Stimulated activated CD4-positive, alpha-beta T cell treated with anti-CD3 and anti-CD28 coated beads, TNF-alpha, amount 100 ng/mL, for 24 hours (primary cell): Measurements from ENCODE around the gene WBP4.
"Not testable (repeated sequence)": the region's sequence is repeated elsewhere in the genome, so short reads cannot be mapped to it uniquely, and the experiment has no call there.

Experiments used
- DNase-seq, 3 experiments: peaks; one replicate each; pipeline ENCODE4 v3.0.0-alpha.2; 2020; ENCODE audit warnings: low read depth in 3 of 3

Gene WBP4

GRCh38 chr13:41061075-41061913, at the start of gene WBP4:
Gene WBP4 (plus strand): TSS chr13:41061509. CDS start chr13:41061674, 165 bp downstream.
- peak; percentile 83 to 87 (median 83) for DNase-seq

DNA sequence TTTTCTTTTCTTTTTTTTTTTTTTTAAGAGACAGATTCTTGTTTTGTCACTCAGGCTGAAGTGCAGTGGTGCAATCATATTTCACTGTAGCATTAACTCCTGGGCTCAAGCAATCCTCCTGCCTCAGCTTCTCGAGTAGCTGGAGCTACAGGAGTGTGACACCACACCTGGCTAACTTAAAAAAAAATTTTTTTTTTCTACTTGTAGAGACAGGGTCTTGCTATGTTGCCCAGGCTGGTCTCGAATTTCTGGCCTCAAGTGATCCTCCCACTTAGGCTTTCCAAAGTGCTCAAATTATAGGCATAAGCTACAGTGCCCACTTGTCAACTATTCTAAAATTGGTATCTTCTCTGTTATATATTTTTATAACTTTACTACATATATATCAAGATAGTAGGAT, 48.8 kb upstream of the WBP4 start:
- no peak for DNase-seq

- no peak for DNase-seq
Measured at GRCh38 chr13:41013835-41014234, 47.5 kb upstream of the WBP4 start.

DNA sequence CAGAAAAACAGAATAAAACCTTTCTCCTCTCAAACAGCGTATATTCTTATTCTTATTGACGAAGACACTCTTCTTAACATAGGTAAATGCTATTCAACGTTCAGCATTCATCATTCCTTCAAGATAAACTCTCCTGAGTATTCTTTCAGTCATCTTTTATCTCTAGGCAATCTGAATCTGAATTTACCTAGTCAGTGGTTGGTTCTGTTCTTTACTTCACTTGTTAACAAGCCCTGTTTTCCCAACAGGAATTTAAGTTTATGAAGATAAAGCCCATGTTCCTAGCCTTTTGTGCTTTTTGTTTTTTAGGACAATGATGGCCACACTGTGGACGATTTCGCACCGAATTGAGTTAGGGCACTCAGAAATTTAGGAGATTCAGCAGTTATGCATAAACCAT, 45.4 kb upstream of the WBP4 start:
- DNase-seq: no peak

GRCh38 chr13:41017159-41017558, 44.1 kb upstream of the WBP4 start:
- no peak for DNase-seq

- DNase-seq: no peak
Measured at GRCh38 chr13:41017817-41018601, 43.3 kb upstream of the WBP4 start.

DNA sequence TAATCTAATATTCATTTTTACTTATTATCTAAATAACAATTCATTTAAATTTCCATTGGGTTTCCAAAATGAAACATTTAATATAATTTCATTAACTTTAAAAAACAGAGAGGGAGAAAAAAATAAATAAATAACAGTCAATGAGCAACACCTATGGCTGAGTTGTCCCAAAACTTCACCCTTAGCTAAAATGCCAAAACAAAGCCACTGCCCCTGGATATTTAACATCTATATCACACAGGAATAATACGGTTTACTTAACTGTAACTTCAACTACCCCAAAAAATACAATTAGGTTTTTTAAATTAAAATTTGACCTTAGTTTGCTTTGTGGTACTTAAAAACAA, 42.7 kb upstream of the WBP4 start:
- DNase-seq: no peak

DNA sequence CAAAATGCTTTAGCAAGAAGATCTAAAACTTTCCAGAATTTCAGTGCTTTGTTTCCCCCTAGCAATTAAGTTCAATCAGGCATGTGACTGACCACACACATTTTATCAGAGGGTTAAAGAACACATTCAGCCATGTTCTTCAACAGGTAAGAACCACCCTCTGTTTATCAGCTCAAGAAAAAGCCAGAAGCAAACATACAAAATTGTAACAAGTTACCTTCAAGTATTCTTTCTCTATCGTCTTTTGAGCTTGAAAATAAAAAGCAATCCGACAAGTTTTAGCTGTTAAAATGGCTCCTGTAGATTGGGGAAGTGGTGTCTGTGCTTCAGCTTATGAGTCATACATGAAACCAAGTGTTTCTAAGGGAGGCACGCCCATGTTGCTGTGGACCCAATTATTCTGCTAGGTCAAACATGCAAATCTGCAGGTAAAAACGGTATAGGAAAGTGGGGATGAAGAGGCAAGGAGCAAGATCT, 42.3 kb upstream of the WBP4 start, which contains the start of gene ELF1:
ELF1 (minus strand) TSS at position 306 of the 477 bp plus-strand sequence. CDS start 37,262 bp downstream, outside the sequence.
- peak; percentile 34 to 42 (median 40) for DNase-seq

GRCh38 chr13:41019578-41020347, 41.5 kb upstream of the WBP4 start:
- no peak for DNase-seq

DNA sequence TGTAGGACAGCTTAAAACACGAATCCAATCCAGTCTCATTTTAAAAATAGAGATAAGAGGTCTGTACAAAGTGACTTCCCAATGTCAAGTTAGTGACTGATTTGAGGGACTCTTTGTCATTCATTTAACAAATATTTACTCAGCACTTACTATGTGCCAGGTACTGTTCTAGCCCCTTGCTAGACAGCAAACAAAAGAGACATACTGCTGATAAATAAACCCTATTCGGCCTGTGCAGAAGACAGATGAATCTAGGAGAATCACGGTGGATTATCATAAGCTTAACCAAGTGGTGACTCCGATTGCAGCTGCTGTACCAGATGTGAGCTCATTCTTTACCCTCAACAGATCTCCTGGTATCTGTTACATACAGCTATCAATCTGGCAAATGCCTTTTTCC, 35.8 kb upstream of the WBP4 start:
- no peak for DNase-seq

DNA sequence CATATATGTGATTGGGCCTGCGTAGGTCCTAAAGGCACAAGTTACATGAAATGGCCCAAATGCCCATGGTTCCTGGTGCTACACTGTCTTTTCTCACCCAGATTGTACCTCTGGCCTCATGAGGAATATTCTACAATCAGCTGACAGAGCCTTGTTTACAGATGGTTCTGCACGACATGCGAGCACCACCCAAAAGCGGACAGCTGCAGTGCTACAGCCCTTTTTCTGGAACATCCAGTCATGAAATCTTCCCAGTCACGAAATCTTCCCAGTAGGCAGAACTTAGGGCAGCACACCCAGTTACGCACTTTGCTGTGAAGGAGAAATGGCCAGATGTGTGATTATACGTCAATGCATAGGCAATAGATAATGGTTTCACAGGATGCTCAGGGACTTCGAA, 34.5 kb upstream of the WBP4 start:
- DNase-seq: no peak

DNA sequence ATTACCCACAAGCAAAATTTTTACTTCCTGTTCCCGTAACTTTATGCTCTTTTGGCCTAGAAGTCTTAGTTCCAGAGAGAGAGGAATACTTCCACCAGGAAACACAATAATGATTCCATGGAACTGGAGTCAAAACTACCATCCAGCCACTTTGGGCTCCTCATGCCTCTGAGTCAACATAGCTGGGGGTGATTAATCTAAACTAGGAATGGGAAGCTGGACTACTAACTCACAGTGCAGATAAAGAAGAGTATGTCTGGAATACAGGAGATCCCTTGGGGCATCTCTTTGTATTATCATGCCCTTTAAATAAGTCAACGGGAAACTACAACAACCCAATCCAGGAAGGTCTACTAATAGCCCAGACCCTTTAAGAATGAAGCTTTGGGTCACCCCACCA, 33.3 kb upstream of the WBP4 start:
- no peak for DNase-seq

GRCh38 chr13:41029629-41030028, 31.7 kb upstream of the WBP4 start:
- no peak for DNase-seq

DNA sequence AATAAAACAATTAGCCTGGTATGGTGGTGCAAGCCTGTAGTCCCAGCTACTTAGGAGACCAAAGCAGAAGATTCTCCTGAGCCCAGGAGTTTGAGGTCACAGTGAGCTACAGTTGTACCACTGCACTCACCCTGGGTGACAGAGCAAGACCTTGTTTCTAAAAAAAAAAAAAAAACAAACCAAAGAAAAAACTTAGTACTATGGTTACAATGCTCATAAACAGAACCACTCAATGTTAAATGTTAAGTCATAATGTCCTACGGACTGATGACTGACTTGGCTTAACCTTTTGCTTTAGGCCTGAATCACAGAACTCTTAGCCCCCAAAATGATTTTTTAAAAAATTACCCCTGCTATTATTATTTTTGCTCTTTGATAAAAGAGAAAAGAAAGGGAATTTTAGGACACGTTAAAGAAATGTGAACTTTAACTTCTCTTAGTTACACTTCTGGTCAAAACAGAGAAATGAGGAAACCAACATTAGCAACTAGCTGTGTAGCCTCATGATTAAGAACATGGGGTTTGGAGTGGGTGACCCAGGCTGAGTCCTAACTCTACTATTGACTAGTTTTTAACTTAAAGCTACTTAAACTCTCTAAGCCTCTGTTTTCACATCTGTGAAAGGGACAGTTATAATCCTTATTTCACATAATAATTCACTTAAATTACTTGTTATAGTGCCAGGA, 28.5 kb upstream of the WBP4 start:
- no peak for DNase-seq

GRCh38 chr13:41034382-41034781, 26.9 kb upstream of the WBP4 start:
- DNase-seq: no peak

GRCh38 chr13:41034881-41035280, 26.4 kb upstream of the WBP4 start:
- DNase-seq: no peak

DNA sequence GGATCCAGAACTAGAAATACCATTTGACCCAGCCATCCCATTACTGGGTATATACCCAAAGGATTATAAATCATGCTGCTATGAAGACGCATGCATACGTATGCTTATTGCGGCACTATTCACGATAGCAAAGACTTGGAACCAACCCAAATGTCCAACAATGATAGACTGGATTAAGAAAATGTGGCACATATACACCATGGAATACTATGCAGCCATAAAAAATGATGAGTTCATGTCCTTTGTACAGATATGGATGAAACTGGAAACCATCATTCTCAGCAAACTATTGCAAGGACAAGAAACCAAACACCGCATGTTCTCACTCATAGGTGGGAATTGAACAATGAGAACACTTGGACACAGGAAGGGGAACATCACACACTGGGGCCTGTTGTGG, 24.8 kb upstream of the WBP4 start:
- DNase-seq: not testable (repeated sequence)

DNA sequence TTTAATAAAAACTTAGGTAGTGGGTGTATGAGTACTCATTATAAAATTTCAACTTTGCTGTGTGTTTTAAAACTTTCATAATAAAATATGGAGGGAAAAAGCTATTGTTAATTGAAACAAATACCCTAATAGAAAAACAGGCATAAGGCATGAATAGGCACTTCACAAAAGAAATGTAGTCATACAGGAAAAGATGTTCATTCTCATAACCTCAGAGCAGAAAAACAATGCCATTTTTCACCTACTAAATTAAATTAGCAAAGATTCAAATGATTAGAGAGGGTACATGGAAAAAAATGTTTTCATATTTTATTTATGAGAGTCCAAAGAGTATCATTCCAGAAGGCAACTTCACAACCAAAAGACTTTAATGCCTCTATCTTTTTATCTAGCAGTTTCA, 21.6 kb upstream of the WBP4 start:
- DNase-seq: no peak

GRCh38 chr13:41040584-41041334, 20.6 kb upstream of the WBP4 start:
- DNase-seq: no peak

- not testable (repeated sequence) for DNase-seq
Measured at GRCh38 chr13:41042419-41042818, 18.9 kb upstream of the WBP4 start.

GRCh38 chr13:41048640-41049039, 12.7 kb upstream of the WBP4 start:
- DNase-seq: no peak
